ENCODE measurements around the gene TSPAN4. TPM values are rescaled to one million over a fixed set of nuclear protein-coding genes. Genes with fewer than 3 reads are reported as not detected.

TSPAN4 gene
- total and polyA plus RNA-seq, 10 of the 15 experiments (the other 5 are each of a cell fraction or from before 2014, with no cell fraction given): 0.37 to 14.0 (median 8.5) TPM; not detected in 1

DNA sequence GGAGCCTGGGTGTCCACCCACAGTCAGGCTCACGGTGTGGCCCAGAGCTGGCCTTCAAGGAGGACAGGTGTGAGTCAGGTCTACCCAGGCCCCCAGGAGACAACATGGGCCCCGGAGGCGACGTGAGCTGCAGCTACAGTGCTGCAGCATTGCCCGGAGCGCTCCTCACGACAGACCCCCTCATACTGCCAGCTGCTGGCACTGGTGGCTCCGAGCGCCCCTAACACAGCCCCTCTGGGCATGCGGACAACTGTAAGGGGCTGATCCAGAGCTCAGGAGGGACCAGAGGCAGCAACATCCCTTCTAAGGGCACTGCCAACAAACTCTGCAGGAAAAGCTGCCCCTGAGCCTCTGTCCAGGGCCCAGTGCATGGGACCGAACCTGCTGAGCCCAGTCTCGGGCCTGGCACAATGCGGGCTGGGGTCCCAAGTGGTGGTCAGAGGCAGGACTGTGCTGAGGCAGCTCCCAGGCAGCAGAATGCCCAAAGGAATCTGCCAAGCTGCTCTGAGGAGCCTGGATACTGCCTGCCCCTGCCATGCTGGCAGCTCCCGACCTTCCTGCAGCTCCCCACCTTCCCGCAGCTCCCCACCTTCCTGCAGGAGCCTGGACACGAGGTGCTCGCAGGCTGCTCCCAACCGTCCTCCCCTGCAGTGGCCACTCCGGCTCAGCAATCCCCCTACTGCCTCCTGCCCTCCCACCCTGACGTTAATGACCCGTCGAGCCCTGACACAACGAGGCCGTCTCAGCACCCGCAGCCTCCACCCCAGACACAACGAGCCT lies 52.9 kb downstream of the TSPAN4 start:
- POLR2A ChIA-PET: no interaction called here
- TF ChIP-seq, protein P1, sequence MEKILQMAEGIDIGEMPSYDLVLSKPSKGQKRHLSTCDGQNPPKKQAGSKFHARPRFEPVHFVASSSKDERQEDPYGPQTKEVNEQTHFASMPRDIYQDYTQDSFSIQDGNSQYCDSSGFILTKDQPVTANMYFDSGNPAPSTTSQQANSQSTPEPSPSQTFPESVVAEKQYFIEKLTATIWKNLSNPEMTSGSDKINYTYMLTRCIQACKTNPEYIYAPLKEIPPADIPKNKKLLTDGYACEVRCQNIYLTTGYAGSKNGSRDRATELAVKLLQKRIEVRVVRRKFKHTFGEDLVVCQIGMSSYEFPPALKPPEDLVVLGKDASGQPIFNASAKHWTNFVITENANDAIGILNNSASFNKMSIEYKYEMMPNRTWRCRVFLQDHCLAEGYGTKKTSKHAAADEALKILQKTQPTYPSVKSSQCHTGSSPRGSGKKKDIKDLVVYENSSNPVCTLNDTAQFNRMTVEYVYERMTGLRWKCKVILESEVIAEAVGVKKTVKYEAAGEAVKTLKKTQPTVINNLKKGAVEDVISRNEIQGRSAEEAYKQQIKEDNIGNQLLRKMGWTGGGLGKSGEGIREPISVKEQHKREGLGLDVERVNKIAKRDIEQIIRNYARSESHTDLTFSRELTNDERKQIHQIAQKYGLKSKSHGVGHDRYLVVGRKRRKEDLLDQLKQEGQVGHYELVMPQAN (conservative IDR thresholded peaks at IDR 0.05): no peak
- TF ChIP-seq JUNB (IDR thresholded peaks at IDR 0.05): no peak
- TF ChIP-seq SMAD1 (IDR thresholded peaks at IDR 0.05; ENCODE audit: low read depth, partially characterized antibody): no peak
- no peak for TF ChIP-seq POU2F2 (IDR thresholded peaks at IDR 0.05; ENCODE audit: borderline replicate concordance, low read depth, low read length)
- no peak for TF ChIP-seq JUND (IDR thresholded peaks at IDR 0.05; ENCODE audit: low read depth, low read length)
- TF ChIP-seq, protein P2, sequence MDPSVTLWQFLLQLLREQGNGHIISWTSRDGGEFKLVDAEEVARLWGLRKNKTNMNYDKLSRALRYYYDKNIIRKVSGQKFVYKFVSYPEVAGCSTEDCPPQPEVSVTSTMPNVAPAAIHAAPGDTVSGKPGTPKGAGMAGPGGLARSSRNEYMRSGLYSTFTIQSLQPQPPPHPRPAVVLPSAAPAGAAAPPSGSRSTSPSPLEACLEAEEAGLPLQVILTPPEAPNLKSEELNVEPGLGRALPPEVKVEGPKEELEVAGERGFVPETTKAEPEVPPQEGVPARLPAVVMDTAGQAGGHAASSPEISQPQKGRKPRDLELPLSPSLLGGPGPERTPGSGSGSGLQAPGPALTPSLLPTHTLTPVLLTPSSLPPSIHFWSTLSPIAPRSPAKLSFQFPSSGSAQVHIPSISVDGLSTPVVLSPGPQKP (IDR thresholded peaks at IDR 0.05; ENCODE audit: low read depth, low read length): no peak
- TF ChIP-seq NR2F1 (conservative IDR thresholded peaks at IDR 0.05): no peak
- TF ChIP-seq BCL11A (IDR thresholded peaks at IDR 0.05; ENCODE audit: low read depth, low read length): no peak
- TF ChIP-seq, protein P3, sequence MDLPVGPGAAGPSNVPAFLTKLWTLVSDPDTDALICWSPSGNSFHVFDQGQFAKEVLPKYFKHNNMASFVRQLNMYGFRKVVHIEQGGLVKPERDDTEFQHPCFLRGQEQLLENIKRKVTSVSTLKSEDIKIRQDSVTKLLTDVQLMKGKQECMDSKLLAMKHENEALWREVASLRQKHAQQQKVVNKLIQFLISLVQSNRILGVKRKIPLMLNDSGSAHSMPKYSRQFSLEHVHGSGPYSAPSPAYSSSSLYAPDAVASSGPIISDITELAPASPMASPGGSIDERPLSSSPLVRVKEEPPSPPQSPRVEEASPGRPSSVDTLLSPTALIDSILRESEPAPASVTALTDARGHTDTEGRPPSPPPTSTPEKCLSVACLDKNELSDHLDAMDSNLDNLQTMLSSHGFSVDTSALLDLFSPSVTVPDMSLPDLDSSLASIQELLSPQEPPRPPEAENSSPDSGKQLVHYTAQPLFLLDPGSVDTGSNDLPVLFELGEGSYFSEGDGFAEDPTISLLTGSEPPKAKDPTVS (IDR thresholded peaks at IDR 0.05; ENCODE audit: low read depth, low read length): no peak
- TF ChIP-seq FOXK2 (IDR thresholded peaks at IDR 0.05): no peak
- no peak for TF ChIP-seq RAD51 (IDR thresholded peaks at IDR 0.05)
- no peak for TF ChIP-seq FOXM1 (IDR thresholded peaks at IDR 0.05; ENCODE audit: low read depth, low read length)
- no peak for TF ChIP-seq EED (IDR thresholded peaks at IDR 0.05; ENCODE audit: low read depth)
- TF ChIP-seq ATF7 (IDR thresholded peaks at IDR 0.05; ENCODE audit: low read depth): no peak
- no peak for TF ChIP-seq MYB (IDR thresholded peaks at IDR 0.05; ENCODE audit: borderline replicate concordance, low read depth, low read length)
- TF ChIP-seq SREBF2 (IDR thresholded peaks at IDR 0.05; ENCODE audit: low read length): no peak
- TF ChIP-seq, protein P4, sequence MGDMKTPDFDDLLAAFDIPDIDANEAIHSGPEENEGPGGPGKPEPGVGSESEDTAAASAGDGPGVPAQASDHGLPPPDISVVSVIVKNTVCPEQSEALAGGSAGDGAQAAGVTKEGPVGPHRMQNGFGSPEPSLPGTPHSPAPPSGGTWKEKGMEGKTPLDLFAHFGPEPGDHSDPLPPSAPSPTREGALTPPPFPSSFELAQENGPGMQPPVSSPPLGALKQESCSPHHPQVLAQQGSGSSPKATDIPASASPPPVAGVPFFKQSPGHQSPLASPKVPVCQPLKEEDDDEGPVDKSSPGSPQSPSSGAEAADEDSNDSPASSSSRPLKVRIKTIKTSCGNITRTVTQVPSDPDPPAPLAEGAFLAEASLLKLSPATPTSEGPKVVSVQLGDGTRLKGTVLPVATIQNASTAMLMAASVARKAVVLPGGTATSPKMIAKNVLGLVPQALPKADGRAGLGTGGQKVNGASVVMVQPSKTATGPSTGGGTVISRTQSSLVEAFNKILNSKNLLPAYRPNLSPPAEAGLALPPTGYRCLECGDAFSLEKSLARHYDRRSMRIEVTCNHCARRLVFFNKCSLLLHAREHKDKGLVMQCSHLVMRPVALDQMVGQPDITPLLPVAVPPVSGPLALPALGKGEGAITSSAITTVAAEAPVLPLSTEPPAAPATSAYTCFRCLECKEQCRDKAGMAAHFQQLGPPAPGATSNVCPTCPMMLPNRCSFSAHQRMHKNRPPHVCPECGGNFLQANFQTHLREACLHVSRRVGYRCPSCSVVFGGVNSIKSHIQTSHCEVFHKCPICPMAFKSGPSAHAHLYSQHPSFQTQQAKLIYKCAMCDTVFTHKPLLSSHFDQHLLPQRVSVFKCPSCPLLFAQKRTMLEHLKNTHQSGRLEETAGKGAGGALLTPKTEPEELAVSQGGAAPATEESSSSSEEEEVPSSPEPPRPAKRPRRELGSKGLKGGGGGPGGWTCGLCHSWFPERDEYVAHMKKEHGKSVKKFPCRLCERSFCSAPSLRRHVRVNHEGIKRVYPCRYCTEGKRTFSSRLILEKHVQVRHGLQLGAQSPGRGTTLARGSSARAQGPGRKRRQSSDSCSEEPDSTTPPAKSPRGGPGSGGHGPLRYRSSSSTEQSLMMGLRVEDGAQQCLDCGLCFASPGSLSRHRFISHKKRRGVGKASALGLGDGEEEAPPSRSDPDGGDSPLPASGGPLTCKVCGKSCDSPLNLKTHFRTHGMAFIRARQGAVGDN (IDR thresholded peaks at IDR 0.05): no peak

More for the DNA sequence above, 52.9 kb downstream of the TSPAN4 start:
- ChIA-PET CTCF (no interaction called here), RAD21 (ENCODE audit: unreplicated experiment) (no interaction called here), SMC1A (ENCODE audit: uncharacterized antibody, unreplicated experiment) (no interaction called here)
- Histone ChIP-seq H3K36me3 (ENCODE audit: control insufficient read depth in 2 of 2, insufficient read depth in 2 of 2, low read length in 1 of 2) (peaks cover 0 to 20% of the 10 kb centered on the region in 2 experiments; a peak in 2 of 4 replicates), H2AFZ (ENCODE audit: control insufficient read depth, low read depth, low read length) (no peak overlapping the region), H3K4me2 (ENCODE audit: control insufficient read depth, insufficient read depth) (no peak overlapping the region), H3K9me3 (replicated peaks; ENCODE audit: control insufficient read depth, insufficient read depth, low read length) (no peaks in the 10 kb centered on the region), H4K20me1 (ENCODE audit: control insufficient read depth, insufficient read depth) (no peaks in the 10 kb centered on the region), H3K4me1 (ENCODE audit: control insufficient read depth, insufficient read depth, low read length) (no peaks in the 10 kb centered on the region), H3K9ac (ENCODE audit: control insufficient read depth, insufficient read depth, low read length) (no peak overlapping the region), H3K4me3 (no peak overlapping the region), H3K79me2 (ENCODE audit: control insufficient read depth, insufficient read depth, low read length) (no peaks in the 10 kb centered on the region), H3K27ac (ENCODE audit: control insufficient read depth, insufficient read depth) (no peak overlapping the region), H3K27me3 (replicated peaks in 1 of 2; ENCODE audit: control insufficient read depth in 2 of 2, insufficient read depth in 2 of 2, low read length in 1 of 2) (no peaks in the 10 kb centered on the region)
- in situ Hi-C loops (cut with MboI) (no loop called here), intact Hi-C loops (cut with micrococcal nuclease; ENCODE audit: unreplicated experiment) (no loop called here)
- BruUV-seq (replicated peaks): no TSS peak
- DNase-seq (ENCODE audit: low read depth, low spot score): no peak
- ATAC-seq: no peak
- 89% methylated on average over 26 of the region's 26 CpGs for WGBS (ENCODE audit: insufficient coverage, insufficient replicate concordance, low lambda C conversion rate, missing lambda C conversion rate)
- no peak for FAIRE-seq
